ENCODE results near the gene PPCDC.
"Not testable (repeated sequence)": the region's sequence is repeated elsewhere in the genome, so short reads cannot be mapped to it uniquely, and the experiment has no call there.

Gene PPCDC

GRCh38 chr15:75069301-75069925 lies 46.0 kb downstream of the PPCDC start:
- DNase-seq: no peak

GRCh38 chr15:75070674-75071073 lies 47.3 kb downstream of the PPCDC start:
- DNase-seq: no peak

DNA sequence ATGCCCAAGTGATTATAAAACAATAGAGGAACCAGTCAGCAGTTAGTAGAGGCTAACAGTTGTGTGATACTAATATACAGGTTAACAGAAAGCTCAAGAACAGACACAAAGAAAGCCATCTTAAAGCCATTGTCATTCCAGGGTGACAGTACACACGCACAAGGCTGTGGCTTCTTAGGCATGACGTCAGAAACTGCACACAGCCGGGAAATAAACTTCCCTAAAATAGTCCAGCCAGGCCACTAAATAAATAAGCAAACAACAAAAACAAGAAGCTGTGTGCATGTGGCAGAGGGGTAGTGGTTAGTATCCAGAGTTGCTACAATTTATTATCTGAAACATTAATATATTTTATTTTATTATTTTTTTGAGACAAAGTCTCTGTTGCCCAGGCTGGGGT lies 49.8 kb downstream of the PPCDC start:
- DNase-seq: no peak

DNA sequence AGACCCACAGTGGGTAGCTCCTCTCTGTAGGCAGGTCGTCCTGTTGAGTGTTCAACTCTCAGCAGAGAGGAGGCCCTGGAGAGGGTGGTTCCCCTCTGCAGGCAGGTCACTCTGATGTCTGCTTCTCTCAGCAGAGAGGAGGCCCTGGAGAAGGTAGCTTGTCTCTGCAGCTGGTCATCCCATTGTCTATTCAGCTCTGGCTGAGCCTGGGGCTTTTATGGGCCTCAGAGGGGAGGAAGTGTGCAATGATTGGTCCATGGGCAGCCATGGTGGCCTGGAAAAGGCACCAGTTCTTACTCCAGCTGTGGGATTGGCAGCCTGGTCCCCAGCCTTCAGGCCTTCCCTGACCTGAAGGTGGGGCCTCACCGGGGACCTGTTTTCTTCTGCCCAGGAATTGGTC lies 52.9 kb downstream of the PPCDC start:
- DNase-seq: no peak

DNA sequence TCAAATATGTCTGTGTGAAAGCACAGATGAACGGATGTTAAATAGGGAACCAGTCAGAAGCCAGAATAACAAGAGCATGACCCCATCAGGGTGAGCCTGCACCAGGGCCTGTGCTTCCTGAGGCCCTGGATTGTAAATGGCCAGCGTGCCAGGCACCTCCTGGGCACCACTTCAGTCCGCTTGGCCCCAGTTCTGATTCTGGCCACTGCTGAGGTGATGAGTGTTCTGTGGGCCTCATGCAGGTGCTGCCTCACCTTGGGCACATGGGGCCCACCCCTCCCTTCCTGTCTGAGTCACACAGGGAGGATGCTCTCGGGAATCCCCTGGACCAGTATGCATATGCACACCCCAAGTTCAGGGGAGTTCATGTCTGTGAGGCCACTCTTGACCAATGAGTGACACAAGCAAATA lies 54.2 kb downstream of the PPCDC start:
- DNase-seq: not testable (repeated sequence)

GRCh38 chr15:75081150-75081549 lies 57.8 kb downstream of the PPCDC start:
- DNase-seq: no peak

- no peak for DNase-seq
Measured at GRCh38 chr15:75082689-75083088, 59.3 kb downstream of the PPCDC start.

- not testable (repeated sequence) for DNase-seq
Measured at GRCh38 chr15:75085708-75086107, 62.3 kb downstream of the PPCDC start.

DNA sequence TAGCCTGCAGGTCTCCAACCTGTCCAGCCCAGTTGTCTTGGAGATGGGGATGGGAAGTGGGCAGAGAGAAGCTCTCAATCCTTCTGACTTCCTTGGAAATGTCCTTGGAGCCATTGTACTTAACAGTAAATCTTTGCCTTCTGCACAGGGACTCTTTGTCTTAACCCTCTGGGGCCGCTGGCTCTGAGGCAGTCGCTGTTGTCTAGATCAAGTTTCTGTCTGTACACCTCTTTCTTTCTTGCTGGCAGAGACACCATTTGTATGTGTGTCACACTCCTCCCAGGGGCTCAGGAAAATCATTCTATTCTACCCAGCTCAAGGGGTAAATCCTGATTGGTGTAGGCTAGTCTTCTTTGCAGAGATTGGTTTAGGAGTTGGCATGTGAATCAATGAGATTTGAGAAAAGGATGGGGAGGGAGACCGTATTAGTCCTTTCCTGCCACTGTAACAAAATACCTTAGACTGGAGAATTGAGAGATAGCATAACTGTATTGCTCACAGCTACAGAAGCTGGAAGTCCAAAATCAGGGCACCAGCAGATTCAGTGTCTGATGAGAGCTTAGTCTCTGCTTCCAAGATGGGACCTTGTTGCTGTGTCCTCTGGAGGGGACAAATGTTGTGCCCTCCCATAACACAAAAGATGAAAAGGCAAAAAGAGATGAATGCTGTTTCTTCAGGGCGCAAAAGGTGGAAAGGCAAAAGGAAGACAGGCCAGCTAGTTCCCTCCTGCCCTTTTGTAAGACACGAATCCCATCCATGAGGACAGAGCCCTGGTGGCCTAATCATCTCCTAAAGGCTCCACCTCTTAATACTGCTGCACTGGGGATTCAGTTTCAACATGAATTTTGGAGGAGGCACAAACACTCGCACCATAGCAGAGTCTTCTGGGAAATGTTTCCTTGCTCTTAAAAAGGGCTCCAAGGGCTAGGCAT lies 66.3 kb downstream of the PPCDC start:
- DNase-seq: no peak

DNA sequence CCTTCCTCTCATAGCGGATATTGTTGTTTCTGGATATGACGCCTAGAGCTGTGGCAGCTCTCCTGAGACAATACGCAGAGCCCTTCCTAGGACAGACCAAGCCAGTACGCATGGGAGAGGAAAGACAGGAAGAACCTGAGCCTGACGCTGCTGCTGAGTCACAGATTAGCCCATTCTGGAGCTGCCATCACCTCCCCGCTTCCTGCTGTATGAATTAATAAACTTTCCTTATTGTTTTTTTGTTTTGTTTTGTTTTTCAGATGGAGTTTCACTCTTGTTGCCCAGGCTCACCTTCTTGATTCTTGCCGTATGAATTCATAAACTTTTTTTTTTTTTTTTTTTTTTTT lies 67.0 kb downstream of the PPCDC start:
- no peak for DNase-seq

DNA sequence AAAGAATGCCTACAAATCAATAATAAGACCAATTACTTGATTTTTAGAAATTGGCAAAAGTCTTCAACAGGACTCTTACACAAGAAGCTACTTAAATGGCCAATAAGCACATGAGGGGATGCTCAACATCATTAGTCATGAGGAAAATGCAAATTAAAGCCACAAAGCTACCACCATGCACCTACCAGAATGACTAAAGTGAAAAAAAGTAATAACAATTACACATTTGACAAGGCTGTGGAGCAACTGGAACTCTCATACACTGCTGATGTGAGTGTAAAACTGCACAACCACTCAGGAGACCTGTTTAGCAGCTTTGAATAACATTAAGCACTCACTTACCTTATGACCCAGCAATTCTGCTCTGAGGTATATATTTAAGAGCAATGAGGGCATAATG lies 68.4 kb downstream of the PPCDC start:
- no peak for DNase-seq

GRCh38 chr15:75094961-75095478 lies 71.6 kb downstream of the PPCDC start:
- DNase-seq: not testable (repeated sequence)

DNA sequence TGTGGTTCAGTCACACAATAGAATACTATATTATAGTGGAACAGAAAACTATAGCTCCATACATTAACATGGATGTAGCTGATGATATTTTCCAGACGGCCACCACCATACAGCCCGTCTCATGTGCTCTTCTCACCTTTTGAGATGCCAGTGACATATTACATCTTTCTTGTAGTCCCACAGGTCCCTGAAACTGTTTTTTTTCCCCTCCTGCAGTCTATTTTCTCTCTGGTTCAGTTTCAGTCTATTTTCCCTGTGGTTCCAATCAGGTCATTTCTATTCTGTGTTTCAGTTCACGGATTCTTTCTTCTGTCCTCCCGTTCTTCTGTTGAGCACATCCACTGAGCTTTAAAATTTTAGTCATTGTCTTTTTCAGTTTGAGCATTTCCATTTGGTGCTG lies 72.2 kb downstream of the PPCDC start:
- DNase-seq: no peak

GRCh38 chr15:75097939-75098338 lies 74.5 kb downstream of the PPCDC start:
- DNase-seq: no peak

GRCh38 chr15:75098404-75098803 lies 75.0 kb downstream of the PPCDC start:
- no peak for DNase-seq
